Limb (tissue), 2 donors: ENCODE results near the gene PM20D1.

Experiments used
- DNase-seq, 2 donors: peaks; one replicate each; pipeline ENCODE4 v3.0.0-alpha.2; 2016; ENCODE audit errors: extremely low spot score in 2 of 2

The PM20D1 gene

DNA sequence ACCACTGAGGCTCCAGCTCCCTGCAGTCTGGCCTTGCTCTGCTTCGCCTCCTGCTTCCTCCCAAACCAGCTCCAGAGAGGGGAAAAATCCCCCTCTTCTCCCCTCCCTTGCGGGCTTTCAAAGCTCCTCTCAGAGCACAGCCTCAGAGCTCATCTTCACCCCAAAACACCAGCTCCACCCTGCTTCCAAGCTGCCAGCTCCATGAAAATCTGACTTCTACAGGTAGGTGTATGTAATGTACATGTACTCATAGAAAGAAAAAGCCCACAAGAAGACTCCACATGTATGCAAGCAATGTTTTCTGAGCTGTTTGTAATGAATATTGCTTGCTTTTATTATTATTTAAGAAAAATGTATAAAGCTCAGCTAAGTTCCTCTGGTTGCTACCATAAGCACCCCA lies 45.3 kb downstream of the PM20D1 start:
- no peak for DNase-seq

DNA sequence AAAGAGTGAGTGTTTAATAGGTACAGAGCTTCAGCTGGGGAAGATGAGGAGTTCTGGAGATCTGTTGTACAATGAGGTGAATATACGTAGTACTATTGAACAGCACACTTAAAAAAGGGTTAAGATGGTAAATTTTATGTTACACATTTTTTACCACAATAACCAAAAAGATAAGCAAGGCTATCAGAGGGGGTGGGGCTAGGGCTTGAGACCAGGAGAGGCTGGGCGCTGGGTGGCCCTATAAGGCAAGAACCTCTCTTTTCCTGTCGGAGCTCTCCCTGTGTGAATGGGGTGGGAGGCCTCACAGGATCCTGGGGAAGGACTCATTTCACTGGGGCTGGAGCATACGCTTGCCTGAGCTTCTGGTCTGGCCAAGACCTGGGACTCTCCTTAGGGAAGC lies 45.9 kb downstream of the PM20D1 start:
- DNase-seq: no peak

DNA sequence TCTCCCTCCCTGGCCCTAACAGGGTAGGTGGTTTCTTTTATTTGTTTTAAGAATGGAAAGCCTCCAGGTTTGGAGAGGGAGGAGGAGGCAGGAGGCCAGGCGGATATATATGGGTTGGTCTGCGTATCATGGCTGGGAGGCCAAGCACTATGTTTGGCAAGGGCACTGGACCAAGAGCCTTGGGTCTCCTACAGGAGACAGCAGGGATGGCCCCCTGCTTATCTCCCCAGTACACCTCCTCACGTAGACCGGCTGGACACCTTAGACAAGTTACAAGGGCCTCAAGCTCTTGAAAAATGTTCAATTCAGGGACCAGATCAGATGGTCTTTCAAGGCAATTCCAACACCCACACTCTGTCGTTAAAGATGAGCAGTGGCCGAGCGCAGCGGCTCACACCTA lies 47.9 kb downstream of the PM20D1 start:
- DNase-seq: no peak

DNA sequence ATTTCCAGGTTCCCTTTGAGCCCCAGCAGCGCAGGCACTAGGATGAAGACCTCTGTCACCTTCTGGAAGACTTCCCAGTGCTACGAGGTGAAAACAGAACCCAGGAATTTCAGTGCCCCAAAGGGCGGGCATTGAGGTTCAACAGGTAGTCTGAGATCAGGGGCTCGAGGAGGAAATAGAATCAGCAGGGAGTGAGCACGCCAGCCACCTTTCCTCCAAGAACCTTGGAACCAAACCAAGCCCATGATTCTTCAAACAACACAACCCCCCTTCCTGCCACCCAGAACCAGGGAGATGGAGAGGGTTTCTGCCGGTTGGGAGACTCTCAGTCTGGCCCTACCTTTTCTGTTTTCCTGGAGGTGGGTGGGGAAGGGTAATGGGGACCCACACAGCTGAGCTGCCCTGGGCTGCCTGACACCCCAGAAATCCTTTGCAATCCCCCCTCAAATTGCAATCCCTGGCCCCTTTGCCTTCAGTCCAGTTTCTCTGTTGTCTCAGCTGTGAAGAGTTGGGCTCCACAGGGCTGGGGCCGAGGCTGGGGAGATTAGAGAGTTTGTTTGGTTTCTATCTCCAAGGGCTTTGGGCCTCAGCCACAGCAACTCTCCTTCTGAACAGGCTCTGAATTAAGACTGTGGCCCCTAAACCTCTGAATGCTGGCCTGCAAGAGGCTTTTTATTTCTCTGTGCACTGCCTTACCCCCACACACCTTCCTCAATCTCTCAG lies 48.8 kb downstream of the PM20D1 start:
- DNase-seq: no peak

DNA sequence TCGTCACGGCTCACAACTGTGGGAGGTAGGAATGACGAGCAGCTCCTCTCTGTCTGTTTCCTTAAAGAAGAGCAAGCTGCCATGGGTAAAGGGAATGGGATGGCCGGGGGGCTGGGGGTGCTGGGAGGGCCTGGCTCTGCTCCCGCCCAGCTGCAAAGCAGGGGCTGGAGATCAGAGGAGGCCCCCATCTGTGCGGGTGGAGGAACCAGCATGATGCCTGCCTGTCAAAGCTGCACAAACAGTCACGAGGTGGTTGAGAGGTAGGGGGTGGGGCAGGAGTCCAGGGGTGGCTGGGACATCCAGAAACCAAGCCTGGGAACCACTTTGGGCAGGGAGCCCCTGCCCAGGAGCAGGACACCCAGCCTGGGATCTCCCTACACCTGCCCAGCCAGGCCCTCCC lies 49.5 kb downstream of the PM20D1 start:
- DNase-seq: no peak

DNA sequence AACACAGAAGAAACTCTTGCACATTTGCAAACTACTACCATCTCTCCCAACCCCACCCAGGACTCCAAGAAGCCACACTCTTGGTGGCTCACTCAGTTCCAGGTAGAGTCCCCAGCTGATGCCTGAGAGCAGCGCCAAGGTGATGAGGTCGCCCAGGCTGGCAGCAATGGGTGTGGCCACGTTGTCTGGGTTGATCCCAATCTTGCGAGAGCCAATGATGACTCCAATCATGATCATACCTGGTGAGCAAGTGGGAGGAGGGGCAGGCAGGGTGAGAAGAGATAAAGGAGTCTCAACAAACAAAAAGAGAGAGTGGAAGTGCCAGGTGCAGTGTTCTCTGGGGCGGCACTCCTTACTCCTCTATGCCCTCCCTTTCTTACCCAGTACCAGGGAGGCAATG lies 51.4 kb downstream of the PM20D1 start:
- no peak for DNase-seq

DNA sequence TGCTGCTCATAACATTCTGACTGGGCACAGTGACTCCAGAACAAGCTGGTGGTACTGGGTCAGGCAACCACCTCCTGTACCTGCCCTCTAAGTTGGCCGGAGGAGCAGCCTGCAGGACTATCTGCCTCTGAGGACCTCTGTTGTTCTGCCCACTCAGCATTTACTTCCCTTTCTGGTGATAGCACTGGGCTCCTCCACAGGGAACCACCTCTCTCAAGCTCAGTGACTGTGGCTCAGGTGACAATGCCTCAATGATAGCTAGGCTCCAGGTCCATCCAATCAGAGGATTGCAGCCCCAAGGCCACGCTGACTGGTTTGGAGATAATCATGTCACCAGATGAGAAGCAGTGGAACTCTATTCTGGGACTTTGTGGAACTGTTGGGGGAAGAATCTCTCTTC lies 52.8 kb downstream of the PM20D1 start:
- DNase-seq: no peak

DNA sequence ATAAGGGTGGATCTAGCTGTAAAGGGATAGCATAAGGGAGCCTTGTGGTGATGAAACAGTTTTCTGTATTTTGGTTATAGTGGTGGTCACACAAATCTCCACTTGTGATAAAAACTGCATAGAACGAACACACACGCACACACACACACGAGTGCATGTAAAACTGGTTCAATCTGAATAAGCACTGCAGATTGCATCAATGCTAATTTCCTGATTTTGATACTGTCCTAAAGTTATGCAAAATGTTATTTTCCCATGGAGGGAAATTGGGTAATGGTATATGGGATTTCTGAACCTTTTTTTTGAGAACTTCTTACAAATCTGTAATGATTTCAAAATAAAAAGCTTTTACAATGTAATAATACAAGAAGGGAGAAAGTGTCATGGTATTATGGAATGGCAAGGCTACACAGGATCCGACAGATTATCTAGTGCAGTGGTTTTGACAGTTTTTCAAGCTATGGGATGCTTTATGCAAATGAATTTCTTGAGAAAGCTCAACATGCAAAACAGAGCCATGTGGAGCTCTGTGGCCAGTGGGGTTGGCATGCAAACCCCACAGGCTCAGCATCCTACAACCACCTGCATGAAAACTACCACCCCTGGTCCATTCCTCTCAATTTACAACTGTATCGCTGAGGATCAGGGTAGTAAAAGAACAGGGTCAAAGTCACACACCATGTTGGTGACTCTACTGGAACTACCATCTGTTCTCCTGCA lies 55.8 kb downstream of the PM20D1 start:
- DNase-seq: no peak

DNA sequence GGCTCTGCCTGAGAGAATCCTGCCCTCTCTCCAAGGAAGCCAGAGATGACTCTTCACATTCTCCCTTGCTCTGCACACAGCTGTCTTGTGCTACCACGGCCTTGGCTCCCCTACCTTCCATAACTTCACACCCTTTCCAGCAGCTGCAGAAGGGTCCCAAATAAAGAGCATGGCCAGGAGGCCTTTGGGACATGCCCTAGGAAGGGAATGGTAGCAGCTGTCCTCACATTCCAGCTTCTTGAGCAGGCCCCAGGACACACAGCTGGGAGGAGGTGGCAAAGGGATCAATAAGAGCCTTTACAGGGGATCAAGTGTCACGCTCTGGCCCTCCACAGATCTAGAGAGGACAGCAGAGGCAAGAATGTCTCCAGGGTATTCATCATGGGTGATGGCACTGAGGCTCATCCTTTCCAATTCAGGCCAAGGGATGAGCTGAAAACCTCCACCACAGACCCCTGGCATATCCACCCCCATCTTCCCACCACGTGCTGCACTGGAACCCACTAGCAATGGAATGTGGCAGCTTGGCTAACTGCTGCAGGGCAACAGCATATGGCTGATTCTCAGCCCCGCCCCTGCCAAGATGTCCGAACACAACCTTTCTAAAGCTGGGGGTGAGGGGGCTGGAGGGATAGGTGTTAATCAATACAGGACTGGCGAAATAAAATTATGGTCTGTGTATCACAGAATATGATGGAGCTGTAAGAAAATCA lies 56.8 kb downstream of the PM20D1 start:
- DNase-seq: no peak

DNA sequence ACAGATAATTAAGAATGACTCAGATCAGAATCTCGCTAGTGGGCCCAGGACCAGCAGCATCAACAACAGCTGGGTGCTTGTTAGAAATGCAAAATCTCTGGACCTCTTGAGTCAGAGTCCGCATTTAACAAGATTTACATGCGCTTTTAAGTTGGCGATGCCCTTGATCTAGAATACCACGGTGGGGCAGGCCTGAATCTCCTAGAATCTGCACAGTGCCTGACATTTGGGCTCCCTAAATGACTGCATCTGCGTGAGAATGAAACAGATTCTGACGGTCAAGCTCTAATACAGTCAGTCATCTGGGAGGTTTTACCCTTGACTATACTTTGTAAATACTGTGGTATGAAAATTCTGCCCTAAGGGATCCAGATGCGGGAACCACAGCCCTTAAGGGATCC lies 57.5 kb downstream of the PM20D1 start:
- DNase-seq: no peak

DNA sequence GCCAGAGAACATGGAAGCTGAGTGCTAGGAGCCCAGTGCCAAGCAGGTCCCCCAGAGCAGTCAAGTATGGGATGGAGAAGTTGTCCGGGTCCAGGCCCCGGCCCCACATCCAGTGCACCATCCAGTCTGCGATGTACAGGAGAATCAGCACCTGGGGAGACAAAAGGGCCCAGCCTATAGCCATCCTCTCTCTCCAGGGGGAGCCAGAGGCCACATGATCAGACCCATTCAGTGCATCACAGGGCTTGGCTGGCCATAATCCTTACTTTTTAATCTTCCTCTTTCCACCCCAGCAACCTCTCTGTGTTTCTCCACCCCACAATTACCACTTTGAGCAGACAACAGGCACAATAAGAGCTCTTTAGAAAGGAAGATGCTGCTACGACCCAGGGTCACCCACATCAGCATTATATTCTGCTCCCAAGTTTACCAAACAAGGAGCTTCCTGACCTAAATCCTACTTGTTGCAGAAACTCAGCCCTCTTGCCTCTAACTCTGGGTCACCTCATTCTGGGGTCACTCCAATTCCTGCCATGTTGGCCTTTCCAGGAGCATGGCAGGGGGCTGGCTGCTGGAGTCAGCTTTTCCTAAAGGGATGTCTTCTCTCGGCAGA lies 58.3 kb downstream of the PM20D1 start:
- peak; percentile 36 to 66 for DNase-seq

DNA sequence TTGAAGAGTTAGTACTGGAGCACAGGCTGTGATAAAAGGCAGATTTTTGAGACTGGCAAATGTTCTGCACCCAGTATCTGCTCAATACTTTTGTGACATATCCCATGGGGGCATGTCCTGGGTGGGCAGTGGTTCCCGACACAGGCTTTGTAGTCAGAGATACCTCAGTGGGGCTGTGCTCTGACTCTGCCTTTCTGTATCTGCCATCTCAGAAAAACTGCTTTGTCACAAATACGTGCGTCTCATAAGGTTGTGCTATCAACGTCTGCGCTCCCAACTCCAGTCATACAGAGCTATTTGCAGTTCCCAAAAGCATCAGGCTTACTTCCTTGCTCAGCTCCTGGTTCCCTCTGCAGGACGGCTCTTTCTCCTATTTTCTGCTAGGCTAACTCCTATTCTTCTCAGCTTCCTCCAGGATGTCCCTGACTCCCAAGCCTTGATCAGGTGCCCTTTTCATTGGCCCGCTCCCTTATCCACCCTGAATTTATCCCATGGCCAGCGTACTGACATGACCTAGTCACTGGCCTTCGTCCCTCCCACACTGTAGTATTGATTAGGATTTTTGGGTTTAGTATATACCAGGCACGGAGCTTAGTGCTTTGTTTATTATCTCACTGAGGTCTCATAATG lies 62.5 kb downstream of the PM20D1 start:
- no peak for DNase-seq

DNA sequence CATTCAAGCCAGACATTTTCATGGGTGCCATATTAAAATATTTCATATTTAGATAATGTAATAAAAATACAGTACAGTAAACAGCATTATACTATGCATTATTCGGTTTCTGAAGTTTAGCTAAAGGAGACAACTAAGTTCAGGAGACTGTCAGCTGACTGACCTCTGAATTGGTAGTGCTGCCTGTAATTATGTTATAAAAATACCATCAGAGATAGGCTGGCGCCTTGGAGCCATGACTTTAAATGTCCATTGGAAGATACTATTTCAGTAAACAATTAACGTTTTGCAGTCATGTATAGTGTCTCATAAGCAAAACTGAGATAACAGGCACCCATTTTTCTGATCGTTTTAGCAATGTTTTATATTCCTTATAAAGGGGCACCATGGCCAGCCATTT lies 63.3 kb downstream of the PM20D1 start:
- DNase-seq: no peak

DNA sequence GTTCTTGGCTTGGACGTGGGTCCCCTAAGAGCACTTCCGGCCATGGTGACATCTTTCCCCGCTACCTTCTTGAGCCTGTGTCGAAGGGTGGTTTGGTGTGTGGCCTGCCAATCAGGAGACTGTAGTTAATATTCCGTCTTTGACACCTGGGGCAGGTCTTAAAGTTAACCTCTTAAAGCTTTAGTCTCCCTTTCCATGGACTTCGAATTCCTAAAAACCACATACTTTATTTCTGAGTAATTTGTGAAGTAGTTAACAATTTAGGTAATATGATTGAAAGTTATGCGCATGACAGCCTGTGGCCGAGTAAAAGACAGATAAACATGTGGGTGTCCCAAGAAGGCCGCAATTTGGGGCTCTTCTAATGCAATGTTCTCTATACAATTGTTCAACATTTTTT lies 64.5 kb downstream of the PM20D1 start:
- DNase-seq: no peak

DNA sequence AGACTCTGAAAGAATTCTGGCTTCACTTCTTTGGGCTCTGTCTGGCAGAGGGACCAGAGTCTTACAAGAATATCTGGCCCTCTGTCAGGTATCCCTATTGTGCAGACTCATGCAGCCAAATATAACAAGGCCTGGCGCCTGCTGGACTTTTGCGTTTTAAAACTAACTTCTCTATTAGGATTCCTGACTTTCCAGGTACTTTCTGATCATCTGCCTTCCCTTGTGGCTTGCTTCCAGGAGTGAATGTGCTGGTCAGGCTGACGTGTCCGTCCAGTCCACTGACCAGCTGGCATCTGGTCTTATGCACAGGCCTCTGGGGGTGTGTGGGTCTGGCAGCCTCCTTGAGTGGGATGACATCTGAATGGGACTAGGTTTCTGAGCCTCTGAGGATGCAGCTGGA lies 66.0 kb downstream of the PM20D1 start:
- no peak for DNase-seq

DNA sequence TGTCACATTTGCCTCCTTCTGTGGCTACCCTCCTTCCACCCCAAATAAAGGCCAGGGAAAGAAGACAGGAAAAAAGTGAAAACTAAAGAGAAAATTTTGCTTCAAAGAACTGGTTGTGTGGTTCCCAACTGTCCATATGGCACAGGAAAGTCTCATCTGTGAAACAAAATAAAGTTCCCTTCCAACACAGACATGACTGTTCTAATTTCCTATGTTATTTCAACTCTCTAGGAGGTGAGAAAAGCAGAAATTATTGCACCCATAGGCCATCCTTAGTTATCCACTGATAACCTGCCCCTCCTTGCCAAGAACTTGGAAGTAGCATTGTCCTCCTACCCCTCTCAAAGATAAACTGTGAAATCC lies 66.5 kb downstream of the PM20D1 start:
- no peak for DNase-seq

DNA sequence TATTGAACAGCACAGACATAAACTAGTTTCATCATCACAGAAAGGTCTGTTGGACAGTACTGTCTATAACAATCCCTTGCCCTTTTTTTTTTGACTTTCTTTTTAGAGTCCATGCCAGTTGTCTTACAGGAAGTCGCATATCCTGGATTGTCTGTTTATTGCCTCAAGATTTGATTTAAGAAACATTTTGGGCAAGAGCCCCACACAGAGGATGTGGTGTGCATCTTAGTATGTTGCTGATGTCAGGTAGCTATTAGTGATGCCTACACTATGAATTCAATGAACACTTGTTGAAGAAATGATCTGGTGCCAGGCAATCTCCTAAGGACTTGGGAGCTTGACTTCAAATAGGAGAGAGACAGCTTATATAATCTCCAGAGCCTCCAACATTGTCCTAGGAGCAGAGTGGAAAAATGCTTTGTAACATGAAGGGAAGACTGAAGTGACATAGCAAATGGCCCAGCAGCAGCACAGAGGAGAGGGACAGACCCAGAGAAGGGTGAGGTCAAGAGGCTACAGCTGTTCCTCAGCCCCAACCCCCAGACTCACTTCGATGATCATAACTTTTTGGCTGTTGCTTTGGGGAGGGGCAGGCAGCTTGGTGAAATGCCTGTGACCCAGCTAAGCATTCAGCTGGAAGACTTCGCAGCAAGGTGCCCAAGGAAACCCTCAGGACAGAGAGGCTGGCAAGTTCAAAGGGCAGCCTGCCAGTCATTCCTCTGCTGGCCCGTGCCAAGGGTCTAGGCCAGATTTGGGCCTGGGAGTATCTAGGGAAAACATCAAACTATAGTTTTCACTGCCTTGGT lies 67.1 kb downstream of the PM20D1 start:
- no peak for DNase-seq

DNA sequence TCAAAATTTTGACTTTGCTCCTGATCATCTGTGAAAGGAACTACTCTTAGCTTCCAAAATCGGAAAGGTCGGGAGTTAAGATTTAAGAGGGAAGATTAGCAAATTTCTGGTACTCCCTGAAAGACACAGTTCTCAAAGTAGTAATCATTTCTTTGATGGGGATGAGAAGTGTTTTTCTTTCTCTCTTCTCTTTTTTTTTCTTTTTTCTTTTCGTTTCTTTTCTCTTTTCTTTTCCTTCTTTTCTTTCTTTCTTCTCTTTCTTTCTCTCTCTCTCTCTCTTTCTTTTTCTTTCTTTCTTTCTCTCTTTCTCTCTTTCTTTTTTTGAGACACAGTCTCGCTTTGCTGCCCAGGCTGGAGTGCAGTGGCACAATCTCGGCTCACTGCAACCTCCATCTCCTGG lies 69.6 kb downstream of the PM20D1 start:
- DNase-seq: no peak
